Activated T-cell treated with anti-CD3 and anti-CD28 coated beads, Interleukin-2, amount 50 U/mL, for 72 hours (primary cell): ENCODE data around the gene SOAT1. TPM values are rescaled to one million over a fixed set of nuclear protein-coding genes. Genes with fewer than 3 reads are reported as not detected.

ENCODE experiments used
- ATAC-seq, 2 donors: fragments of 150-1000 bp; cut with Tn5 transposase; replicated peaks in 1 of 2; 2 replicates each; pipeline ENCODE4 v1.10.0; 2021; ENCODE audit warnings: moderate library complexity in 2 of 2, mild to moderate bottlenecking in 1 of 2
- DNase-seq, 2 donors: peaks; one replicate each; pipeline ENCODE4 v3.0.0; 2021 to 2022; ENCODE audit warnings: mixed read lengths in 1 of 2
- H3K27ac Mint-ChIP-seq: one replicate; pipeline ENCODE4 v1.8.0; 2022; ENCODE audit warnings: mild to moderate bottlenecking, moderate library complexity, mixed read lengths
- H3K27me3 Mint-ChIP-seq: one replicate; pipeline ENCODE4 v1.8.0; 2022; ENCODE audit warnings: low read depth, mixed read lengths
- H3K36me3 Mint-ChIP-seq, 2 donors: one replicate each; pipeline ENCODE4 v1.8.0; 2022; ENCODE audit warnings: mixed read lengths in 2 of 2, mild to moderate bottlenecking in 1 of 2; ENCODE audit not compliant: insufficient read depth in 2 of 2
- H3K4me1 Mint-ChIP-seq: one replicate; pipeline ENCODE4 v1.8.0; 2022; ENCODE audit warnings: low read depth, mixed read lengths
- H3K4me3 Mint-ChIP-seq, 2 donors: one replicate each; pipeline ENCODE4 v1.8.0; 2022; ENCODE audit warnings: mild to moderate bottlenecking in 2 of 2, mixed read lengths in 2 of 2, moderate library complexity in 2 of 2
- H3K9me3 Mint-ChIP-seq, 2 donors: one replicate each; pipeline ENCODE4 v1.8.0; 2022; ENCODE audit warnings: mixed read lengths in 2 of 2
- total RNA-seq, 2 donors: library from RNA; stranded (reverse); gene quantifications; one replicate each; pipeline ENCODE4 v1.2.3, GENCODE V29; 2022

SOAT1 gene
- total RNA-seq, 2 donors from 2014 or later = 34.8 to 36.1 TPM

DNA sequence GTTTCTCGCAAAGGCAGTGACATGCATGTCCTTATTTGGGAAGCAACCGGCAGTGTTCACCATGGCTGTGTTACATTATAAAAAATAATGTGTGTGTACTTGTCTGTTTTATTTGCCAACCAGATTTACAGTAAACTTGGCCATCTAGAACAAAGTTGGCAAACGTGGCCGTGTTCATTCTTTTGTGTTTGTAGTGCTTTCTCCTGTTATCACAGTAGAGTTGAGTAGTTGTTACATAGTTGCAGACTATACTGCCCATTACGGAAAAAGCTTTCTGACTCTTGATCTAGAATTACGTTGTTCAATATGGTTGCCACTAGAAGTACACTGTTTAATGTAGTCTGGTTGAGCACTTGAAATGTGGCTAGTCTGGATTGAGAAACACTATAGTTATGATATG is 19.4 kb downstream of the SOAT1 start:
- Mint-ChIP-seq H3K4me1 (peaks cover 51% of the 10 kb centered on the region), H3K27me3 (no peaks in the 10 kb centered on the region), H3K27ac (no peak overlapping the region), H3K36me3 (peaks cover 0 to 19% of the 10 kb centered on the region in 2 donors), H3K9me3 (no peaks in the 10 kb centered on the region), H3K4me3 (no peak overlapping the region)
- no peak for ATAC-seq
- DNase-seq = no peak

GRCh38 chr1:179314928-179315327 is 21.3 kb downstream of the SOAT1 start:
- DNase-seq (no peak), ATAC-seq (no peak)
- Mint-ChIP-seq H3K4me1 (peaks cover 55% of the 10 kb centered on the region), H3K36me3 (peaks cover 1 to 21% of the 10 kb centered on the region in 2 donors), H3K27ac (peak overlapping the region; percentile 67), H3K27me3 (no peaks in the 10 kb centered on the region), H3K4me3 (no peak overlapping the region), H3K9me3 (no peaks in the 10 kb centered on the region)

- Mint-ChIP-seq H3K36me3 (peaks cover 4 to 26% of the 10 kb centered on the region in 2 donors), H3K27me3 (no peaks in the 10 kb centered on the region), H3K4me3 (no peak overlapping the region), H3K27ac (no peak overlapping the region), H3K4me1 (peaks cover 34% of the 10 kb centered on the region), H3K9me3 (peaks cover 2 to 4% of the 10 kb centered on the region in 2 donors)
- no peak for DNase-seq
- no peak for ATAC-seq
Measured at GRCh38 chr1:179318491-179318890, 24.9 kb downstream of the SOAT1 start.

GRCh38 chr1:179321533-179322216 is 28.1 kb downstream of the SOAT1 start:
- DNase-seq (no peak), ATAC-seq (no peak)
- Mint-ChIP-seq H3K4me3 (no peak overlapping the region), H3K36me3 (peaks cover 4 to 28% of the 10 kb centered on the region in 2 donors), H3K9me3 (peaks cover 2 to 4% of the 10 kb centered on the region in 2 donors), H3K27ac (no peak overlapping the region), H3K4me1 (peaks cover 23% of the 10 kb centered on the region), H3K27me3 (no peaks in the 10 kb centered on the region)

DNA sequence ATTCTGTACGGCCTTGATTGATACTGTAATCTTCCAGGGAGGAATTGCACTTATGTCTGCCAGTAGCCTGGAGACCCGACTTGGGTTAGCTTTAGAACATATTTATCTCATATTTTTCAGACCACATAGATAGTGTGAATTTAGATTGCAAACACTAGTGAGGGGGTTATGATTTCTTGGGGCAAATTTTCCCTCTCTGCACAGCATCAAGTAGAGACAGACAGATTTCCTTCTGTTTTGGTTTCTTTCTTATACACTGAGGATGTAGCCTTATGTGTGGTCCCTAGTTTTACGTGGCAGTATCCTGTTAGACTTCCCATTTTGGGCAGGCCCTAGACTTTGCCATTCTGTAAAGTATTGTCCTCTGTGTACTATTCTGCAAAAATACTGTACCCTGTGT is 29.0 kb downstream of the SOAT1 start:
- no peak for DNase-seq
- H3K27me3 Mint-ChIP-seq = no peaks in the 10 kb centered on the region
- peaks cover 2 to 4% of the 10 kb centered on the region in 2 donors for H3K9me3 Mint-ChIP-seq
- no peak overlapping the region for H3K4me3 Mint-ChIP-seq
- H3K27ac Mint-ChIP-seq = no peak overlapping the region
- ATAC-seq = no peak
- H3K4me1 Mint-ChIP-seq = peaks cover 17% of the 10 kb centered on the region
- H3K36me3 Mint-ChIP-seq = peaks cover 4 to 28% of the 10 kb centered on the region in 2 donors

- Mint-ChIP-seq H3K27me3 (no peaks in the 10 kb centered on the region), H3K4me1 (peaks cover 14% of the 10 kb centered on the region), H3K36me3 (peaks cover 4 to 28% of the 10 kb centered on the region in 2 donors), H3K9me3 (peaks cover 2 to 4% of the 10 kb centered on the region in 2 donors), H3K4me3 (no peak overlapping the region), H3K27ac (no peak overlapping the region)
- no peak for ATAC-seq
- DNase-seq = no peak
Measured at GRCh38 chr1:179323436-179323835, 29.8 kb downstream of the SOAT1 start.

- Mint-ChIP-seq H3K9me3 (peaks cover 4 to 5% of the 10 kb centered on the region in 2 donors), H3K27ac (no peak overlapping the region), H3K4me1 (peaks cover 15% of the 10 kb centered on the region), H3K27me3 (no peaks in the 10 kb centered on the region), H3K4me3 (no peak overlapping the region), H3K36me3 (peaks cover 8 to 27% of the 10 kb centered on the region in 2 donors)
- DNase-seq = no peak
- no peak for ATAC-seq
Measured at GRCh38 chr1:179325836-179326235, 32.2 kb downstream of the SOAT1 start.

GRCh38 chr1:179326746-179327145 is 33.1 kb downstream of the SOAT1 start:
- Mint-ChIP-seq H3K36me3 (peaks cover 6 to 20% of the 10 kb centered on the region in 2 donors), H3K27me3 (no peaks in the 10 kb centered on the region), H3K4me3 (no peak overlapping the region), H3K9me3 (peaks cover 1 to 2% of the 10 kb centered on the region in 2 donors), H3K4me1 (peaks cover 15% of the 10 kb centered on the region), H3K27ac (no peak overlapping the region)
- ATAC-seq = no peak
- no peak for DNase-seq

GRCh38 chr1:179327196-179327595 is 33.6 kb downstream of the SOAT1 start:
- ATAC-seq (no peak), DNase-seq (no peak)
- no peak overlapping the region for H3K4me3 Mint-ChIP-seq
- H3K4me1 Mint-ChIP-seq = peaks cover 12% of the 10 kb centered on the region
- H3K27ac Mint-ChIP-seq = no peak overlapping the region
- peaks cover 0 to 2% of the 10 kb centered on the region in 2 donors for H3K9me3 Mint-ChIP-seq
- peaks cover 6 to 16% of the 10 kb centered on the region in 2 donors for H3K36me3 Mint-ChIP-seq
- H3K27me3 Mint-ChIP-seq = no peaks in the 10 kb centered on the region

DNA sequence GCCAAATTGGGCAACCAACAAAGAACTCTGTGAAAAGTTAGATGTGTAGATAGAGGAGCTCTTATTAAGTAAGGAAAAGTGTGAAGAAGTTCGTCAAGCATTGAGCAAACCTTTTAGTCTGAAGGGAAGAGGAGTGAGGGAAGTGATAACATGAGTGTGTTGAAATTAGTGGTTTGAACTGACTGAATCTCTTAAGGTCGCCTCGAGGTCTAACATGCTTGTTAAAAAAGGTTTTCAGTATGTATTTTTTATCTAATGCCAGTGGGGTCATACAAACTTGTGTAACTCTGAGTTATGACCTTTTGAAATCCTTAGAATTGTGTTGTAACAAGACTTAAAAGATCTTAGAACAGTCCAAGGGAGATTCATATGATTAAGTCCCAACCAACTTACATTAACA is 34.1 kb downstream of the SOAT1 start:
- no peak overlapping the region for H3K4me3 Mint-ChIP-seq
- H3K9me3 Mint-ChIP-seq = peaks cover 0 to 2% of the 10 kb centered on the region in 2 donors
- DNase-seq = no peak
- ATAC-seq = no peak
- no peak overlapping the region for H3K27ac Mint-ChIP-seq
- H3K27me3 Mint-ChIP-seq = no peaks in the 10 kb centered on the region
- H3K4me1 Mint-ChIP-seq = peaks cover 7% of the 10 kb centered on the region
- peaks cover 6 to 12% of the 10 kb centered on the region in 2 donors for H3K36me3 Mint-ChIP-seq

DNA sequence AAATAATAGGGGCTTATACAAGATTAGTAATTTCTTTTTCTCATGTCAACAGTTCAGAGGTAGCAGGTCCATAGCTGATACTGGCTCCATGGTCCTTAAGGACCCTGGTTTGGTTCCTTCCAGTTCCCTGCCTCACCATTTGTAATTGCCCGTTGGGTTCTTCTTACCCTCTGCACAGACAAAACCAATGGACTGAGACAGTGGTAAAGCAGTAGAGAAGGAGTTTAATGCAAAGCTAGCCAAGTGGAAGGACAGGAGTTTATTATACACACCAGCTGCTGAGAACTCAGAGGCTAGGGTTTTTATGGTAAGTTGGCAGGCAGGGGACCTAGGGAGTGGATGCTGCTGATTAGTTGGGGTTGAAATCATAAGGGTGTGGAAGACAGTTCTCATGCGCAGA is 36.3 kb downstream of the SOAT1 start:
- ATAC-seq (no peak), DNase-seq (no peak)
- H3K4me3 Mint-ChIP-seq = no peak overlapping the region
- H3K27me3 Mint-ChIP-seq = no peaks in the 10 kb centered on the region
- H3K36me3 Mint-ChIP-seq = peaks cover 11 to 14% of the 10 kb centered on the region in 2 donors
- no peak overlapping the region for H3K27ac Mint-ChIP-seq
- H3K9me3 Mint-ChIP-seq = peaks cover 0 to 2% of the 10 kb centered on the region in 2 donors
- peaks cover 14% of the 10 kb centered on the region for H3K4me1 Mint-ChIP-seq

DNA sequence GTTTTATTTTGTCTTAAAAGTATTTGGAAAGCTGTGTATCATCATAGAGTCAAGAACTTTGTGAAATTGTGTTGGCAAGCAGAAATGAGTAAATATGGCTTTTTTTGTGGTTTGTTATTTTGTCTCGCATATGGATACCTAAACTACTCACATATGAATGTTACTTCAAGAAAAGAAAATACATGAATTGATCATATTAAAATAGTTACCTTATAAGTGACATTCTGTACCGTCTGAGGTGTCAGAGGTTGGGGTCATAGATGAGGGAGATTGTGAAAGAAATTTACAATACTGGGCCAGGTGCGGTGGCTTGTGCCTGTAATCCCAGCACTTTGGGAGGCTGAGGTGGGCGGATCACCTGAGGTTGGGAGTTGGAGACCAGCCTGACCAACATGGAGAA is 40.8 kb downstream of the SOAT1 start:
- Mint-ChIP-seq H3K9me3 (peaks cover 0 to 2% of the 10 kb centered on the region in 2 donors), H3K4me3 (no peak overlapping the region), H3K27me3 (no peaks in the 10 kb centered on the region), H3K36me3 (peaks cover 12 to 13% of the 10 kb centered on the region in 2 donors), H3K27ac (peak overlapping the region; percentile 86), H3K4me1 (peaks cover 14% of the 10 kb centered on the region)
- ATAC-seq (peak; percentile 58 to 63), DNase-seq (no peak)

DNA sequence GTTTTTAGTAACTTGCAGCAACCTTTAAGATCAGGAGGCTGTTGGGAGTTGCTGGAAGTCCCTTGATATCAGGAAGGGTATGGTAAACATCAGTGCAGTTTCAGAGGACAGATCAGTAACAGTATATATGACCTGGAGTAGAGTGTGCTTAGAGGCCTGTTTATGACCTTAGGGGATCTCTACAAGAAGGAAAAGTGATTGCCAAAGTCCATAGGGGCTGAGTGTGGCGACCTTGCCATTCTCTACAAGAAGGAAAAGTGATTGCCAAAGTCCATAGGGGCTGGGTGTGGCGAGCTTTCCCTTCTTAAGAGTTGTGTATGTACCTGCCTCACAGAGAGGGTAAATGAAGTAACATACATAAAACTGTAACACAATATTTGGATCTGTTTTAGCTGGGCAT is 43.7 kb downstream of the SOAT1 start:
- Mint-ChIP-seq H3K36me3 (peaks cover 8 to 10% of the 10 kb centered on the region in 2 donors), H3K4me3 (no peak overlapping the region), H3K27ac (no peak overlapping the region), H3K4me1 (peaks cover 9% of the 10 kb centered on the region), H3K27me3 (no peaks in the 10 kb centered on the region), H3K9me3 (no peaks in the 10 kb centered on the region)
- no peak for DNase-seq
- no peak for ATAC-seq
